Esophagus muscularis mucosa (tissue), 4 donors: ENCODE measurements around the gene LMX1B. TPM values are rescaled to one million over a fixed set of nuclear protein-coding genes. Genes with fewer than 3 reads are reported as not detected.
A peak's percentile ranks its signal among the peaks of the same experiment; 100 is the strongest.

ENCODE experiments used
- DNase-seq: peaks from one replicate; pipeline ENCODE4 v3.0.0-alpha.2; 2017; ENCODE audit errors: extremely low spot score
- H3K27ac ChIP-seq, 4 donors: fragments of 200-600 bp; sonication (generic); replicated peaks in 1 of 4; 1 replicate in 3 of 4; 2 replicates in 1 of 4; pipeline ENCODE4 v1.5.1; 2016 to 2019; ENCODE audit warnings: mild to moderate bottlenecking in 1 of 4
- H3K27me3 ChIP-seq, 4 donors: fragments of 200-600 bp; sonication (generic); one replicate each; pipeline versions ENCODE4 v1.5.1 to v1.6.0; 2016 to 2019
- H3K36me3 ChIP-seq, 4 donors: fragments of 200-600 bp; sonication (generic); one replicate each; pipeline ENCODE4 v1.5.1; 2016 to 2019
- H3K4me1 ChIP-seq, 4 donors: fragments of 200-600 bp; sonication (generic); one replicate each; pipeline ENCODE4 v1.5.1; 2016 to 2019
- H3K4me3 ChIP-seq, 4 donors: fragments of 200-600 bp; sonication (generic); 1 replicate in 2 of 4; 2 replicates in 2 of 4; pipeline ENCODE4 v1.5.1; 2016 to 2019; ENCODE audit warnings: mild to moderate bottlenecking in 4 of 4, moderate library complexity in 1 of 4
- H3K9me3 ChIP-seq, 4 donors: fragments of 200-600 bp; sonication (generic); 1 replicate in 3 of 4; 2 replicates in 1 of 4; pipeline ENCODE4 v1.5.1; 2016 to 2019
- EP300 ChIP-seq: sonication (generic); formaldehyde crosslinking; IDR thresholded peaks from one replicate; pipeline ENCODE4 v1.6.1; 2017; ENCODE audit warnings: antibody characterized with exemption
- POLR2A ChIP-seq: fragments of 450-650 bp; IDR thresholded peaks from one replicate; pipeline ENCODE4 v1.6.1; 2017; ENCODE audit warnings: antibody characterized with exemption, moderate library complexity, mild to moderate bottlenecking, low read depth
- POLR2AphosphoS5 ChIP-seq, 2 donors: sonication (generic); formaldehyde crosslinking; IDR thresholded peaks; one replicate each; pipeline ENCODE4 v1.6.1; 2017; ENCODE audit warnings: antibody characterized with exemption in 2 of 2
- whole genome bisulfite sequencing: methylation state at CpG from one replicate; pipeline ENCODE4 v1.1.5; 2018; 5-methylcytosine and 5-hydroxymethylcytosine counted together
- intact Hi-C: fragments of 100-400 bp; cut with DNase I; formaldehyde crosslinking; loops from one replicate; pipeline ENCODE4 v1.15.1; 2023
- total RNA-seq, 4 donors: library from RNA; depleted of rRNA; stranded (reverse); fragments of >200 nt; gene quantifications; one replicate each; pipeline versions ENCODE4 v1.1.0 to v1.2.1, GENCODE V29; 2016
- TF ChIP-seq, protein P1 (sequence below), 3 experiments: fragments of 200-600 bp in 2 of 3; fragments of 450-650 bp in 1 of 3; sonication (generic) in 2 of 3; IDR thresholded peaks; one replicate each; pipeline ENCODE4 v1.5.1; 2017 to 2019; ENCODE audit warnings: antibody characterized with exemption in 3 of 3, mild to moderate bottlenecking in 2 of 3, moderate library complexity in 1 of 3

The LMX1B gene
- total RNA-seq, 4 donors from 2014 or later = under 0.01 to 0.66 (median 0.24) TPM

DNA sequence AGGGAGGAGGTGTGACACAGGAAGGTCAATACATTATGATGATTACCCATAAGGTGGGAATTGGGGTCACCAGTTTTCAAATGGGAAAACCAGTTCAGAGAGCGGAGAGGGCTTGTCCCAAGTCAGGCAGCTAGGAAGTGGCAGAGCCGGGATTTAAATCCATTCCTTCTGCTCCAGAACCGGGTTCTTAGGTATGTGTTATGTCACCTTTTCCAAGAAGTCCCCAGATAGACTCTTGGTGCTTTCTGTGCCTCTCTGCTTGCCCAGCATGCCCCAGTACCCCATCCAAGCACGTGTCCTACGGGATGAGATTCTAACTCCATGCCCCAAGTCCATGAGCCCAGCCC lies 69.9 kb downstream of the LMX1B start:
- DNase-seq = no peak
- Histone ChIP-seq H3K4me3 (peak overlapping the region in 2 of 4 donors; percentile 42), H3K36me3 (no peaks in the 10 kb centered on the region), H3K27me3 (peaks cover 0 to 83% (median 16%) of the 10 kb centered on the region in 4 donors), H3K27ac (no peak overlapping the region), H3K4me1 (peaks cover 2 to 19% (median 14%) of the 10 kb centered on the region in 4 donors), H3K9me3 (no peaks in the 10 kb centered on the region)
- intact Hi-C loops = no loop called here
- WGBS = 85% methylated on average over 5 of the region's 5 CpGs
- TF ChIP-seq, protein P1, sequence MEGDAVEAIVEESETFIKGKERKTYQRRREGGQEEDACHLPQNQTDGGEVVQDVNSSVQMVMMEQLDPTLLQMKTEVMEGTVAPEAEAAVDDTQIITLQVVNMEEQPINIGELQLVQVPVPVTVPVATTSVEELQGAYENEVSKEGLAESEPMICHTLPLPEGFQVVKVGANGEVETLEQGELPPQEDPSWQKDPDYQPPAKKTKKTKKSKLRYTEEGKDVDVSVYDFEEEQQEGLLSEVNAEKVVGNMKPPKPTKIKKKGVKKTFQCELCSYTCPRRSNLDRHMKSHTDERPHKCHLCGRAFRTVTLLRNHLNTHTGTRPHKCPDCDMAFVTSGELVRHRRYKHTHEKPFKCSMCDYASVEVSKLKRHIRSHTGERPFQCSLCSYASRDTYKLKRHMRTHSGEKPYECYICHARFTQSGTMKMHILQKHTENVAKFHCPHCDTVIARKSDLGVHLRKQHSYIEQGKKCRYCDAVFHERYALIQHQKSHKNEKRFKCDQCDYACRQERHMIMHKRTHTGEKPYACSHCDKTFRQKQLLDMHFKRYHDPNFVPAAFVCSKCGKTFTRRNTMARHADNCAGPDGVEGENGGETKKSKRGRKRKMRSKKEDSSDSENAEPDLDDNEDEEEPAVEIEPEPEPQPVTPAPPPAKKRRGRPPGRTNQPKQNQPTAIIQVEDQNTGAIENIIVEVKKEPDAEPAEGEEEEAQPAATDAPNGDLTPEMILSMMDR (IDR thresholded peaks at IDR 0.05) = no peak
- TF ChIP-seq POLR2AphosphoS5 (IDR thresholded peaks at IDR 0.05) (no peak), POLR2A (no peak), EP300 (no peak)

DNA sequence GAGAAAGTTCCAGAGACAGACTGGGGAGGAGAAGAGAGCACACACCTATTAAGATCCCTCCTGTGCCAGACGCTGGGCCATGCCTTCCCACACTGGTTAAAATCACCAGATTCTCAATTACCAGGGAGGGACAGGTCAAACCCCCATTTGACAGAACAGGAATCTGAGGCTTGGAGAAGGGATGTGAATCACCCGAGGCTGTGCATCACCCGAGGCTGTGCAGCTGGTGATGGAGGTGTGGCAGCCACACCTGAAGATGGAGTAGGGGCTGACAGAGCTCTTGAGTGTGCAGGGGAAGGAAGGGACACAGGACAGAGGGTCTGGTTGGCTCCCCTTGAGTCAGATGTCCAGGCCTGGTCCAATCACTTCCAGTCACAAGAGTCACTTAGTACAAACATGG lies 70.6 kb downstream of the LMX1B start:
- 83% methylated on average over 3 of the region's 3 CpGs for WGBS
- Histone ChIP-seq H3K9me3 (no peaks in the 10 kb centered on the region), H3K4me1 (peaks cover 2 to 19% (median 14%) of the 10 kb centered on the region in 4 donors), H3K36me3 (no peaks in the 10 kb centered on the region), H3K27me3 (peaks cover 0 to 89% (median 16%) of the 10 kb centered on the region in 4 donors), H3K27ac (no peak overlapping the region), H3K4me3 (no peak overlapping the region)
- no peak for DNase-seq
- TF ChIP-seq POLR2A (no peak), POLR2AphosphoS5 (IDR thresholded peaks at IDR 0.05) (no peak), EP300 (no peak)
- TF ChIP-seq, protein P1 (IDR thresholded peaks at IDR 0.05) = no peak
- intact Hi-C loops = no loop called here

DNA sequence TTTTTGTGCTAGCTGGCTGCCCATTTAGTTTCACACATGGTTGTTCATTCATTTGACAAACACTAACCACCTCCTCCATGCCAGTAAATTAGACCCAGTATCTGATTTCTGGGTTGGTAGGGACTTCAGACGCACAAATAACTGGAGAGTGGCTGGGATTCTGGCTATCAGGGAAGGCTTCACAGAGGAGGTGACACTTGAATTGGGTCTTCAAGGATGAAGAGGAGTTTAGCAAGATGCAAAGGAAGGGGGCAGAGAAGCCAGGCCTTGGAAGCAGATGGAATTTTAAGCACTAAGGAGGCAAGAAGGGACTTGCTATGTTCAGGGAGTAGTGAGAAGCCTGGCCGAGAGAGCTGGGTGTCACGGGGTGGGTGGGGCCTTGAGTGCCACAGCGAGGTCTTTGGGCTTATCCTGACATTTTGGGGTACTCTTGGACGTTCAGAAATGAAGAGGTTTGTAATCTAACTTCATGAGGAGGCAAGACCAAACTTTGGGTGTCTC lies 71.3 kb downstream of the LMX1B start:
- peaks cover 0 to 92% (median 16%) of the 10 kb centered on the region in 4 donors for H3K27me3 ChIP-seq
- no peak for TF ChIP-seq EP300
- no peak for TF ChIP-seq POLR2AphosphoS5 (IDR thresholded peaks at IDR 0.05)
- TF ChIP-seq, protein P1 (IDR thresholded peaks at IDR 0.05) = no peak
- TF ChIP-seq POLR2A = no peak
- 69% methylated on average over 5 of the region's 5 CpGs for WGBS
- no peak overlapping the region for H3K27ac ChIP-seq
- H3K36me3 ChIP-seq = no peaks in the 10 kb centered on the region
- intact Hi-C loops = no loop called here
- H3K4me3 ChIP-seq = no peak overlapping the region
- no peaks in the 10 kb centered on the region for H3K9me3 ChIP-seq
- peaks cover 2 to 19% (median 14%) of the 10 kb centered on the region in 4 donors for H3K4me1 ChIP-seq
- no peak for DNase-seq

DNA sequence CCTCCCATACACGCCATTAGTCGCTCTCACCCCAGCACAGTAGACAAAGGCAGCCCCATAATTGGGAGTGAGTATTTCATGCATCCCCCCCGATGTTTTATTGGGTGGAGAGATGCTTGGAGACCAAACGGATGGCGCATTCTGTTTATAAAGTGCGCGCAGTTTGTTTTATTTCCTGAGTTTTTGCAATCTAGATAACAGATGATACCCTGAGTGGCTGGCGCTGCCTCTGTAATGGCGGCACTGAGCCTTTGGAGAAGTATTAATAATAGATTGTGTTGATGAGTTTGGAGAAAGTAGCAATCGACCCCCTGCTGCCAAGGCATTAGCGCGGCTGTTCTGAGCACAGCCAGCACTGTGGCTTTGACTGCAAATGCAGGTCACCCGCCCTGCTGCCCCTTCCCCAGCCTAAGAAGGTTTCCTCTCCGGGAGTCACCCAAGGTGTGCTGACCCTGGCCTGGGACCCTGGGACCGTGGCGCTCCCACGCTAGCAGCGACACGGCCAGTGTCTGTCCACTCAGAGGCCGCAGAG lies 74.3 kb downstream of the LMX1B start:
- H3K4me3 ChIP-seq = no peak overlapping the region
- no peaks in the 10 kb centered on the region for H3K36me3 ChIP-seq
- intact Hi-C loops = no loop called here
- 76% methylated on average over 15 of the region's 20 CpGs for WGBS
- TF ChIP-seq POLR2AphosphoS5 (IDR thresholded peaks at IDR 0.05) = no peak
- TF ChIP-seq EP300 = no peak
- no peak for TF ChIP-seq POLR2A
- TF ChIP-seq, protein P1 (IDR thresholded peaks at IDR 0.05) = no peak
- H3K4me1 ChIP-seq = peaks cover 0 to 10% (median 8%) of the 10 kb centered on the region in 4 donors
- no peak for DNase-seq
- no peak overlapping the region for H3K27ac ChIP-seq
- H3K9me3 ChIP-seq = no peaks in the 10 kb centered on the region
- peaks cover 0 to 83% (median 11%) of the 10 kb centered on the region in 4 donors for H3K27me3 ChIP-seq

DNA sequence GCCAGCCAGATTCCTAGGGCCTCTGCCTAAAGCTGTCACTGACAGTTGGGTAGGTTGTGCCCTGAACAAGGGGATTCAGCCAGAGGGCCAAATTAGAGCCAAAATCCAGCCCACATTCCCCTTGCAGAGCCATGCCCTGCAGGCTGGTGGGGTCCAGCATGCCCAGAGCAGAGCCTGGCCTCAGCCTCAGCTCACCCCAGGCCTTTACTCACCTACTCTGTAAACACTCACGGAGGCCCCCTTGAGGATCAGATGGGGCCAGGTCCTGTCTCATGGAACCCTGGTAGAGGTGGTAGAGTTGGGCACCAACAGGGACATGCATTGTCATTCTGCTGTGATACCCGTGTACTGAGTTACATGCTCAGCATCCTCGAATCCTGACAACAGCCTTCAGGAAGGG lies 74.9 kb downstream of the LMX1B start:
- 85% methylated on average over 3 of the region's 3 CpGs for WGBS
- DNase-seq = no peak
- TF ChIP-seq EP300 (no peak), POLR2A (no peak)
- TF ChIP-seq, protein P1 (IDR thresholded peaks at IDR 0.05) = no peak
- Histone ChIP-seq H3K27ac (no peak overlapping the region), H3K36me3 (no peaks in the 10 kb centered on the region), H3K9me3 (no peaks in the 10 kb centered on the region), H3K4me1 (peaks cover 0 to 4% (median 2%) of the 10 kb centered on the region in 4 donors), H3K27me3 (peaks cover 0 to 82% (median 8%) of the 10 kb centered on the region in 4 donors), H3K4me3 (no peak overlapping the region)
- intact Hi-C loops = no loop called here
